Endodermal cell (in vitro differentiated cells): Measurements from ENCODE around the gene CPTP. TPM values are rescaled to one million over a fixed set of nuclear protein-coding genes. Genes with fewer than 3 reads are reported as not detected.

Experiments
- DNase-seq: peaks from one replicate; pipeline ENCODE4 v3.0.0-alpha.2; 2017
- H3K27ac ChIP-seq: 2 replicates; pipeline ENCODE4 v1.5.1; 2013; ENCODE audit warnings: mild to moderate bottlenecking, low read depth, low read length, moderate library complexity
- H3K27me3 ChIP-seq: 2 replicates; pipeline ENCODE4 v1.6.1; 2013; ENCODE audit warnings: mild to moderate bottlenecking, low read length, moderate library complexity; ENCODE audit not compliant: insufficient read depth, control insufficient read depth, poor library complexity, severe bottlenecking
- H3K36me3 ChIP-seq: 2 replicates; pipeline ENCODE4 v1.7.0; 2013; ENCODE audit warnings: mild to moderate bottlenecking, low read length, moderate library complexity; ENCODE audit not compliant: control insufficient read depth, insufficient read depth
- H3K4me1 ChIP-seq: one replicate; pipeline ENCODE4 v1.7.0; 2013; ENCODE audit warnings: low read length; ENCODE audit not compliant: control insufficient read depth, insufficient read depth
- H3K4me3 ChIP-seq: 2 replicates; pipeline ENCODE4 v1.5.1; 2013; ENCODE audit warnings: mild to moderate bottlenecking, low read length, moderate library complexity
- H3K9ac ChIP-seq: 2 replicates; pipeline ENCODE4 v1.6.1; 2013; ENCODE audit warnings: mild to moderate bottlenecking, low read length, moderate library complexity; ENCODE audit not compliant: poor library complexity, severe bottlenecking; ENCODE audit errors: extremely low read depth
- H3K9me3 ChIP-seq: 2 replicates; pipeline ENCODE4 v1.6.1; 2013; ENCODE audit warnings: mild to moderate bottlenecking, low read length, moderate library complexity; ENCODE audit not compliant: control insufficient read depth
- H3K27ac Mint-ChIP-seq: 2 replicates; pipeline ENCODE4 v1.8.0; 2020; ENCODE audit warnings: mixed read lengths
- H3K27me3 Mint-ChIP-seq: 2 replicates; pipeline ENCODE4 v1.8.0; 2021; ENCODE audit warnings: mild to moderate bottlenecking, mixed read lengths; ENCODE audit not compliant: insufficient read depth
- H3K36me3 Mint-ChIP-seq: 2 replicates; pipeline ENCODE4 v1.8.0; 2020; ENCODE audit warnings: low read depth, mixed read lengths
- H3K4me1 Mint-ChIP-seq: 2 replicates; pipeline ENCODE4 v1.8.0; 2020; ENCODE audit warnings: mixed read lengths
- H3K4me3 Mint-ChIP-seq: 2 replicates; pipeline ENCODE4 v1.8.0; 2020; ENCODE audit warnings: mild to moderate bottlenecking, moderate library complexity, mixed read lengths
- H3K9me3 Mint-ChIP-seq: 2 replicates; pipeline ENCODE4 v1.8.0; 2020; ENCODE audit warnings: mild to moderate bottlenecking, mixed read lengths
- CTCF ChIP-seq: fragments of 200-600 bp; sonication (generic); conservative IDR thresholded peaks from 2 replicates; pipeline ENCODE4 v1.5.0; 2021; ENCODE audit warnings: antibody characterized with exemption, mild to moderate bottlenecking
- WGBS, 2 experiments: methylation state at CpG; one replicate each; pipeline versions ENCODE4 v1.1.5 to v1.1.7; 2013; ENCODE audit warnings: missing lambda C conversion rate in 2 of 2, mixed read lengths in 1 of 2; ENCODE audit not compliant: insufficient coverage in 1 of 2, insufficient read length in 1 of 2; 5-methylcytosine and 5-hydroxymethylcytosine counted together
- total RNA-seq, 2 donors: library from RNA; stranded (reverse); fragmentation: NEBNext Ultra II Directional in 1 of 2; extraction: Animal tissue kit (Norgen Biotek cat#: 25700) in 1 of 2; gene quantifications; 2 replicates in 1 of 2; 3 replicates in 1 of 2; pipeline ENCODE4 v1.2.1, GENCODE V29; 2021

Gene CPTP
- total RNA-seq, 2 donors from 2014 or later, result 12.0 to 13.6 TPM

GRCh38 chr1:1342061-1342562 is 17.5 kb downstream of the CPTP start:
- Histone ChIP-seq H3K27me3 (no peaks in the 10 kb centered on the region), H3K9ac (no peak overlapping the region), H3K9me3 (no peaks in the 10 kb centered on the region), H3K4me3 (no peak overlapping the region), H3K4me1 (no peaks in the 10 kb centered on the region), H3K36me3 (peaks cover 19% of the 10 kb centered on the region), H3K27ac (no peak overlapping the region)
- no peak for DNase-seq
- no peak overlapping the region for H3K27ac Mint-ChIP-seq
- no peak overlapping the region for H3K4me3 Mint-ChIP-seq
- 94 to 96% methylated on average over 14 to 28 of the region's 28 CpGs for WGBS, 2 experiments
- H3K27me3 Mint-ChIP-seq, result no peaks in the 10 kb centered on the region
- no peaks in the 10 kb centered on the region for H3K9me3 Mint-ChIP-seq
- H3K36me3 Mint-ChIP-seq, result peaks cover 22% of the 10 kb centered on the region
- H3K4me1 Mint-ChIP-seq, result no peaks in the 10 kb centered on the region
- TF ChIP-seq CTCF, result no peak

- no peak overlapping the region for H3K4me3 Mint-ChIP-seq
- peaks cover 22% of the 10 kb centered on the region for H3K36me3 Mint-ChIP-seq
- H3K9me3 ChIP-seq, result no peaks in the 10 kb centered on the region
- 94 to 95% methylated on average over 10 to 18 of the region's 18 CpGs for WGBS, 2 experiments
- no peak for TF ChIP-seq CTCF
- peaks cover 5% of the 10 kb centered on the region for H3K4me1 ChIP-seq
- no peaks in the 10 kb centered on the region for H3K4me1 Mint-ChIP-seq
- no peaks in the 10 kb centered on the region for H3K9me3 Mint-ChIP-seq
- no peaks in the 10 kb centered on the region for H3K27me3 Mint-ChIP-seq
- peaks cover 14% of the 10 kb centered on the region for H3K36me3 ChIP-seq
- H3K27ac ChIP-seq, result no peak overlapping the region
- no peak overlapping the region for H3K9ac ChIP-seq
- H3K4me3 ChIP-seq, result no peak overlapping the region
- H3K27me3 ChIP-seq, result no peaks in the 10 kb centered on the region
- H3K27ac Mint-ChIP-seq, result no peak overlapping the region
- no peak for DNase-seq
These were observed 18.0 kb downstream of the CPTP start for GRCh38 chr1:1342584-1343115.

GRCh38 chr1:1343811-1344421 is 19.3 kb downstream of the CPTP start:
- no peak for TF ChIP-seq CTCF
- Histone ChIP-seq H3K4me1 (peaks cover 5% of the 10 kb centered on the region), H3K9ac (no peak overlapping the region), H3K9me3 (no peaks in the 10 kb centered on the region), H3K27me3 (no peaks in the 10 kb centered on the region), H3K4me3 (no peak overlapping the region), H3K27ac (no peak overlapping the region), H3K36me3 (peaks cover 14% of the 10 kb centered on the region)
- Mint-ChIP-seq H3K27ac (no peak overlapping the region), H3K4me1 (peaks cover 2% of the 10 kb centered on the region), H3K4me3 (no peak overlapping the region), H3K36me3 (peaks cover 18% of the 10 kb centered on the region), H3K27me3 (no peaks in the 10 kb centered on the region), H3K9me3 (no peaks in the 10 kb centered on the region)
- WGBS, 2 experiments, result 93 to 95% methylated on average over 10 to 24 of the region's 24 CpGs
- DNase-seq, result no peak
